Measurements from ENCODE around the gene TMEM247.

The TMEM247 gene

GRCh38 chr2:46490521-46491141 lies 11.3 kb downstream of the TMEM247 start:
- peak in 13 of 14 donors; percentile 5 to 87 (median 71) for DNase-seq

- no peak for DNase-seq
Measured at GRCh38 chr2:46492301-46492700, 12.9 kb downstream of the TMEM247 start.

- no peak for DNase-seq
Measured at GRCh38 chr2:46493241-46493970, 14.0 kb downstream of the TMEM247 start.

GRCh38 chr2:46493971-46494250 lies 14.5 kb downstream of the TMEM247 start:
- no peak for DNase-seq

GRCh38 chr2:46494596-46494995 lies 15.2 kb downstream of the TMEM247 start:
- DNase-seq, result no peak

- no peak for DNase-seq
Measured at GRCh38 chr2:46495231-46496030, 16.1 kb downstream of the TMEM247 start.

- peak in 1 of 14 donors; percentile 12 for DNase-seq
Measured at GRCh38 chr2:46497766-46498165, 18.4 kb downstream of the TMEM247 start.

GRCh38 chr2:46498681-46499080 lies 19.3 kb downstream of the TMEM247 start:
- no peak for DNase-seq

GRCh38 chr2:46499392-46499785 lies 20.0 kb downstream of the TMEM247 start:
- peak in 1 of 14 donors; percentile 56 for DNase-seq

GRCh38 chr2:46500801-46501200 lies 21.4 kb downstream of the TMEM247 start:
- DNase-seq, result no peak

- no peak for DNase-seq
Measured at GRCh38 chr2:46502291-46502885, 23.0 kb downstream of the TMEM247 start.

GRCh38 chr2:46503686-46504085 lies 24.3 kb downstream of the TMEM247 start:
- DNase-seq, result no peak

GRCh38 chr2:46504221-46504620 lies 24.9 kb downstream of the TMEM247 start:
- no peak for DNase-seq

- DNase-seq, result no peak
Measured at GRCh38 chr2:46504685-46505471, 25.5 kb downstream of the TMEM247 start.

GRCh38 chr2:46505472-46505783 lies 26.1 kb downstream of the TMEM247 start:
- DNase-seq, result no peak

- DNase-seq, result no peak
Measured at GRCh38 chr2:46506131-46506706, 26.9 kb downstream of the TMEM247 start.

GRCh38 chr2:46508312-46508711 lies 28.9 kb downstream of the TMEM247 start:
- DNase-seq, result no peak

- no peak for DNase-seq
Measured at GRCh38 chr2:46508759-46509158, 29.4 kb downstream of the TMEM247 start.

- no peak for DNase-seq
Measured at GRCh38 chr2:46509804-46510203, 30.4 kb downstream of the TMEM247 start.

- DNase-seq, result no peak
Measured at GRCh38 chr2:46510598-46511177, 31.3 kb downstream of the TMEM247 start.

GRCh38 chr2:46512185-46512584 lies 32.8 kb downstream of the TMEM247 start:
- DNase-seq, result no peak

GRCh38 chr2:46514738-46515137 lies 35.4 kb downstream of the TMEM247 start:
- no peak for DNase-seq
